ENCODE results near the gene ZNF334. TPM values are rescaled to one million over a fixed set of nuclear protein-coding genes. Genes with fewer than 3 reads are reported as not detected.

The ZNF334 gene
- under 0.01 and 0.37 TPM in 2 replicates for total RNA-seq

DNA sequence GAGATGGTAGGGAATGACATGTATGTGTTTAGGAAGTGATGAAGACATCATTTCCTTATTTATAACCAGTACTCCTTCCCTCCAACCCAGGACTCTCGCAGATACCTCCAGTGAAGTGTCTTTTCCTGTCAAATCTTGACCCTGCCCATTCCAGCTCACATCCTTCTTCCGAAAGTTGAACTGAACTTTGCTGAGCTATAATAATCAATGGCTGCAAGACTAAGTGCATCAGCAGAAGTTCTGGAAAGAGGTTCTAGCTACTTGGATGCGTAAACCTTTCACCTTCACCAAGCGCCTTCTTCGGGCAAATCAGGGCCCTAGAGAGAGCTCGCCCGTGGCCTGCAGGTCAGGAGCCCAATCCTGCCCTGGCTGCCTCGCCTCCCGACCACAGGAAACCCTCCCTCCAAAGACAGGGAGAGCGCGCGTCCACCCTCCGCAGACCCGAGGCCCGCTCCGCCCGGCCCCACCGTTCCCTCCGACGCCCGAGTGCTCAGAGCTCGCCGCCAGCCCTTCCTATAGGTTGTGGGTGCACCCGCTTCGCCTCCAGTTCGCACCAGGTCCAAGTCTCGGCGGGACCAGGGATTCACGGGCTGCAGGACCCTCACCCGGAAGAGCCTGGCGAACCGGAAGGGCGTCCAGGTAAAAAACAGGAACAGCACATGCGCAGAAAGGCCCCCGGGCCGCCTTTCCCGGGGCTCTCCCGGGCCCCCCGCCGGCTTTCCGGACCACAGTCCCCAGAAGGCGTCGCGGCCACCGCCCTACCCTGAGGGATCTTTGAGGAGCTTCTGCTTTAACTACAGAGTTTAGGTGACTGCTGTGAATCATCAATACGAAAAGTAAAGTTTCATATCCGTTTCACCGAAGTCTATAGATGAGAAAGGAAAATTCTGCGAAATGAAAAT is at the start of gene ZNF334:
TSS of gene ZNF334 (minus strand) at position 617 of the 902 bp plus-strand sequence. CDS start 1,457 bp downstream, outside the sequence.

DNA sequence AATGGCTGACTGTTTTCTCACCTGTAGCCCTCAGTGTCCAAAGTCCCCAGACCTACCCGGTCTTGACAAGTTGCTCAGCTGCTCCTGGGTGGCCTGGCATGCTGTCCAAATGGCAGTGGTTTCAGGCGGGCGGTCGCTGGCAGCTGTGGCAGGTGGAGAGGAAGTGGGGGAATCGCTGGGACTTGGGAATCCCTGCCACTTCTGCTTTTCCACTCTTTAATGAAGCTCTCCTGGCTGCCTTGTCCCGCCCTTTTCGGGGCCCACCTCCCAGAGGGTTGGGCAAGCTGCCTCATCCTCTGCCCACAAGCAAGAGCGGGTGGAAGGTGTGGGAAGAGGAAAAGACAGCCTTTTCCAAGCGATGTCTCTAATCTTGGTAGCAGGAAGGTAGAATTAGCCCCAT is 37.1 kb upstream of the ZNF334 start, which contains the start of gene OCSTAMP:
TSS of gene OCSTAMP (minus strand) at position 194 of the 400 bp plus-strand sequence. CDS start at position 100, 94 bp downstream.

Other genes with a start within 250 kb of the ZNF334 start
- under 0.01 TPM in 1 of 2 replicates, not detected in the other for gene CDH22, start 205.1 kb downstream of the ZNF334 start, total RNA-seq
- 29.8 and 36.9 TPM in 2 replicates for gene ELMO2, start 106.9 kb downstream of the ZNF334 start, total RNA-seq
- gene OCSTAMP, start 37.1 kb upstream of the ZNF334 start, total RNA-seq = not detected in 2 replicates
- 2.5 and 4.4 TPM in 2 replicates for gene SLC13A3, start 137.9 kb upstream of the ZNF334 start, total RNA-seq
- 18.6 and 19.1 TPM in 2 replicates for gene TP53RK, start 175.9 kb upstream of the ZNF334 start, total RNA-seq
- 19.9 and 28.3 TPM in 2 replicates for gene SLC2A10, start 196.1 kb upstream of the ZNF334 start, total RNA-seq

All from subcutaneous preadipocyte (primary cell).